ENCODE data around the gene ARID5A. TPM values are rescaled to one million over a fixed set of nuclear protein-coding genes. Genes with fewer than 3 reads are reported as not detected.

Gene ARID5A
- total and polyA plus RNA-seq, 7 donors = 12.9 to 73.6 (median 29.9) TPM

DNA sequence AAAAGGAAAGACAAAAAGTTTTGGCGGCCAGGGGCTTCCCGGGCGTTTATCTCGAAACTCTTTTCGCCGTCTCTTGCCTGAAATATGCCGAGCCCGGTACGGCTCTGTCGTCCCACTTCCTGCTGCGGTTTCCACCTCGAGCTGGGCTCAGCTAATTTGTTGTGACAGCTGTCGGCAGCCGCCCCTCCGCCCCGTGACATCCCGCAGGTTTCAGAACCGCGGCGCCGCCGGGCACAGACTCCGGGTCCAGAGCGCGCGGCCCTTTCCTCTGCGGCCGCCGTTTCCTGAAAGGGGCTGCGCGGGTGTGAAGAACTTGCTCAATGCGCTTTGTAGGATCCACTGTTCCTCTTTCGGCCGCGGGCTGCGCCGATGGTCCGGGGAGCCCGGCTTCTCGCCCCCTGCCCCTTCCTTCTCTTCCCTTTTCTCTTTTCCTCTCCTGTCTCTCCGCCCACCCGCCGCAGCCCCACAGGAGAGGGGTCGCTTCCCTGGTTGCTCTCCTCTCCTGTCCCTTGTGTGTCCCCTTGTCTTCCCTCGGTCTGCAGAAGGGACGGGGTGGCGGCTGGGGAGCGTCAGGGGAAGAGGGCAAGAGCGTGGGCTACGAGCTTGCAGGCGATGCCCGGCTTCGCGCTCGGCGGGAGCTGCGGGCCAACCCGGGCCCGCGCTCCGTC lies 648 bp downstream of the ARID5A start:
- peak overlapping the region; percentile 91 for H3K4me3 ChIP-seq
- peak overlapping the region; percentile 98 for H3K27ac ChIP-seq
- intact Hi-C loops (cut with DNase I) = loop anchor here in 1 of 2 donors (5.0 kb wide), 1 partner anchor 100 kb away; the partner anchor contains the start of gene KANSL3
- 1 to 2% (median 1%) methylated on average over 58 to 61 of the region's 61 CpGs for WGBS, 3 donors
- H3K9me3 ChIP-seq = no peaks in the 10 kb centered on the region
- TF ChIP-seq, protein P1, sequence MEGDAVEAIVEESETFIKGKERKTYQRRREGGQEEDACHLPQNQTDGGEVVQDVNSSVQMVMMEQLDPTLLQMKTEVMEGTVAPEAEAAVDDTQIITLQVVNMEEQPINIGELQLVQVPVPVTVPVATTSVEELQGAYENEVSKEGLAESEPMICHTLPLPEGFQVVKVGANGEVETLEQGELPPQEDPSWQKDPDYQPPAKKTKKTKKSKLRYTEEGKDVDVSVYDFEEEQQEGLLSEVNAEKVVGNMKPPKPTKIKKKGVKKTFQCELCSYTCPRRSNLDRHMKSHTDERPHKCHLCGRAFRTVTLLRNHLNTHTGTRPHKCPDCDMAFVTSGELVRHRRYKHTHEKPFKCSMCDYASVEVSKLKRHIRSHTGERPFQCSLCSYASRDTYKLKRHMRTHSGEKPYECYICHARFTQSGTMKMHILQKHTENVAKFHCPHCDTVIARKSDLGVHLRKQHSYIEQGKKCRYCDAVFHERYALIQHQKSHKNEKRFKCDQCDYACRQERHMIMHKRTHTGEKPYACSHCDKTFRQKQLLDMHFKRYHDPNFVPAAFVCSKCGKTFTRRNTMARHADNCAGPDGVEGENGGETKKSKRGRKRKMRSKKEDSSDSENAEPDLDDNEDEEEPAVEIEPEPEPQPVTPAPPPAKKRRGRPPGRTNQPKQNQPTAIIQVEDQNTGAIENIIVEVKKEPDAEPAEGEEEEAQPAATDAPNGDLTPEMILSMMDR (IDR thresholded peaks at IDR 0.05) = no peak
- H3K27me3 ChIP-seq (ENCODE audit: insufficient read depth in 3 of 3, low read length in 2 of 3) = no peaks in the 10 kb centered on the region
- H3K36me3 ChIP-seq (ENCODE audit: insufficient read depth in 1 of 2, low read depth in 1 of 2) = peaks cover 0 to 11% of the 10 kb centered on the region in 2 donors
- H3K4me1 ChIP-seq = peaks cover 85% of the 10 kb centered on the region
- ATAC-seq = peak; percentile 30 to 52 (median 42)
- peak; percentile 78 to 85 for DNase-seq

DNA sequence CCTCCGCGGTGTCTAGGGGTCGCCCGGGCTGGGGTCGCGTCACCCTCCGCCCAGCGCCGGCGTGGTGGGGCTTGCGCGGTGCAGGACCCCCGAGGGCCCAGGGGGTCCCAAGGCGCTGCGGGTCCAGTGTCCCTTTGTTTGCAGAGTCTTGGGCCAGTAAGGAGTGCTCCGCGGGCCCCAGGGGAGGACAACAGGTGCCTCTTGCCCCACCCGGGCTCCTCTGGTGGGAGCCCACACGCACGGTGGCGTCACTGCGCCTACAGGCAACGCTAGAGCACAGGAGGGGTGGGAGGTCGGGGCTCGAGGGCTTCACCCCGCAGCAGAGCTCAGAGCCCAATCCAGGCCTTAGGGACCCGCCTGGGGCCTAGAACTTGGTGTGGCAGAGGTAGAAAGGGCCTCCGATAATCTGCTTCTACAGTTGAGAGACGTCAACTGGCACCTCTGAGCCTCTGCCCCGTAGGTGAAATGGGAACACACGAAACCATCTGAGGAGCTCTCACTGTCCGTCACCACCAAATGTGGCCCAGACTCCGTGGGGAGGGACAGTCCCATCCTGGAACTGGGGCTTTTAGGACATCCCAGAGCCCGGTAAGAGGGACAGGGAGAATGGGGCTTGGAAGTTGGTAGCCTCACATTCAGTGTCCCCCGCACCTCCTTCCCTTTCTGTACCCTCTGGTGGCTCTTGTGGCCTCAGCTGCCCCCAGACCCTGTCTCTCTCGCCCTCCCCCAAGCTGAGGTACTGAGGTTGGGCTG lies 1.4 kb downstream of the ARID5A start:
- intact Hi-C loops (cut with DNase I) = loop anchor here in 1 of 2 donors (5.0 kb wide), 1 partner anchor 99 kb away; the partner anchor contains the start of gene KANSL3
- TF ChIP-seq, protein P1 (IDR thresholded peaks at IDR 0.05) = no peak
- Histone ChIP-seq H3K27ac (peak overlapping the region; percentile 98), H3K36me3 (ENCODE audit: insufficient read depth in 1 of 2, low read depth in 1 of 2) (peaks cover 0 to 18% of the 10 kb centered on the region in 2 donors), H3K4me3 (peak overlapping the region; percentile 91), H3K4me1 (peaks cover 84% of the 10 kb centered on the region), H3K27me3 (ENCODE audit: insufficient read depth in 3 of 3, low read length in 2 of 3) (no peaks in the 10 kb centered on the region), H3K9me3 (no peaks in the 10 kb centered on the region)
- ATAC-seq (peak in 1 of 4 donors; percentile 6), DNase-seq (peak; percentile 31 to 64)
- WGBS, 3 donors = 18 to 24% (median 20%) methylated on average over 30 to 36 of the region's 36 CpGs

DNA sequence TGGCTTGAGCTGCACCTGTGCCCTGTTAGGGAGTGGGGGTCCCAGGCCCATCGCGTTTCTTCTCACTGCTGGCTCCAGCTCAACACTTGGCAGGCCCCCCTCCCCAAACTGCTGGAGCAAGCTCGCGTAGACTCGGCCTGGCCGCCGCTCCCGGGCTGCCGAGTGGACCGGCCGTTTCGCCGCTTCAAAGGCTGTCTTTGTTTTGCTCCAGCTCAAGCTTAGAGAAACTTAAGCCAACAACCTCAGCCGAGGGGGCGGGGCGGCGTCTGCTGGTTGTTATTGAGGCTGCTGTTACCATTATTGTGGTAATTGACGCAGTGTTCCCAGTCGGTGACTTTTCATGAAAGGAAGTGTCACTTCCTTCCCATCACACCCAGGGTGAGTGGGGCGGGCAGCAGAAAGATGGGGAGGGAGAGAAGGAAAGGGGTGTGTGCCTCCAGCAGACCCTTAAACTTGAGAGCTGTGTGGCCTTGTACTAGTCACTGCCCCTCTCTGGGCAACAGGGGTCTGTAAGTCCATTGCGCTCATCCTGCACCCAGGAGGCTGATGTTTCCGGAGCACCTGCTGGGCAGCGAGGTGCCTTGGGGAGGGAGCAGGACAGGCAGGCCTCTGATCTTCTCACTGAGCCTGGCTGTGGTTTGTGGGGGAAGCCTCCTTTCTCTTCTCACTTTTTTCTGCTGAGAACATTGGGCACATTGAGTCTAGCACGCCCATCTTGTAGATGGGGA lies 2.1 kb downstream of the ARID5A start:
- Histone ChIP-seq H3K27ac (peak overlapping the region; percentile 98), H3K9me3 (no peaks in the 10 kb centered on the region), H3K36me3 (ENCODE audit: insufficient read depth in 1 of 2, low read depth in 1 of 2) (peaks cover 0 to 24% of the 10 kb centered on the region in 2 donors), H3K27me3 (ENCODE audit: insufficient read depth in 3 of 3, low read length in 2 of 3) (no peaks in the 10 kb centered on the region), H3K4me3 (peak overlapping the region; percentile 91), H3K4me1 (peaks cover 80% of the 10 kb centered on the region)
- 39 to 56% (median 52%) methylated on average over 23 to 24 of the region's 24 CpGs for WGBS, 3 donors
- peak; percentile 76 to 82 for DNase-seq
- intact Hi-C loops (cut with DNase I) = loop anchor here in 1 of 2 donors (5.0 kb wide), 1 partner anchor 99 kb away; the partner anchor contains the start of gene KANSL3
- TF ChIP-seq, protein P1 (IDR thresholded peaks at IDR 0.05) = no peak
- no peak for ATAC-seq

DNA sequence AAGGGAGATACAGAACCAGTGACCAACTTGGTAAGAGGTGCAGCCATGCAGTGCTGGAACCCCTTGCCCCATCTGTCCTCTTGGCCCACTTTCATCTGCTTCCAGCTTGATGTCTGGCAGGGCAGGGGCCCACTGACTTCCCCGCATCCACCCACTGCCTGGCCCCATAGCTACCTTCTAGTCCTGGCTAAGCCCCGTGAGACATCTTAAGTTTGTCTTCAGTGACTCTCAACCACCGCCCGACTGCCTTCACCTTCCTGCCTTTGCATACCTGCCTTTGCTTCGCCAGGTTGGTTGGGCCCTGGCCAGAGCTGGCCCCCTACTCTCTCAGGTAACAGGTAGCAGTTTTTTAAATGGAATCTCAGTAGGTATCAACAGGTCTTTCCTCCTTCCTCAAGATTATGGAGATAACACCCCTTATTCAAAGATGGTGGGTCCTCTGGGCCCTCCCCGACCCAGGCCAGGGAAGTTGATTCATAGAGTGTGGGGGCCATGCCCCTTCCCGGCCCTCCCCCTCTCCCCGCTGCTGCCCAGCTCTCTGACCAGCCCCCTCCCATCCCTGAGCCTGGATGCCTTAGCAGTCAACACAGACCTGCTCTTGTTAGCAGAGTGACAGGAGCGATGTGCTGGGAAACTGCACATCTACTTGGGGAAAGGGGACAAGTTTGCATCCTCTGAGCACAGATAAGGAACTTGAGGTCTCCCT lies 2.8 kb downstream of the ARID5A start:
- WGBS, 3 donors = 84 to 90% (median 85%) methylated on average over 9 of the region's 9 CpGs
- ATAC-seq (no peak), DNase-seq (peak in 1 of 2 donors; percentile 43)
- intact Hi-C loops (cut with DNase I) = loop anchor here in 1 of 2 donors (5.0 kb wide), 1 partner anchor 98 kb away; the partner anchor contains the start of gene KANSL3
- TF ChIP-seq, protein P1 (IDR thresholded peaks at IDR 0.05) = no peak
- Histone ChIP-seq H3K4me3 (peak overlapping the region; percentile 91), H3K27me3 (ENCODE audit: insufficient read depth in 3 of 3, low read length in 2 of 3) (no peaks in the 10 kb centered on the region), H3K9me3 (no peaks in the 10 kb centered on the region), H3K36me3 (ENCODE audit: insufficient read depth in 1 of 2, low read depth in 1 of 2) (peaks cover 0 to 31% of the 10 kb centered on the region in 2 donors), H3K4me1 (peaks cover 80% of the 10 kb centered on the region), H3K27ac (peak overlapping the region; percentile 98)
